Right lobe of liver (tissue), 6 donors: Measurements from ENCODE around the gene CCDC38. TPM values are rescaled to one million over a fixed set of nuclear protein-coding genes. Genes with fewer than 3 reads are reported as not detected.

Experiments
- ATAC-seq, 4 donors: fragments of 200-7000 bp; cut with Tn5 transposase; one replicate each; pipeline ENCODE4 v1.9.1; 2020; ENCODE audit warnings: mild to moderate bottlenecking in 4 of 4, moderate library complexity in 4 of 4
- DNase-seq, 3 donors: peaks; one replicate each; pipeline ENCODE4 v3.0.0-alpha.2; 2020
- H3K27ac ChIP-seq, 3 donors: fragments of 200-600 bp; one replicate each; pipeline ENCODE4 v1.8.0; 2022
- H3K27me3 ChIP-seq, 2 donors: fragments of 200-600 bp; one replicate each; pipeline ENCODE4 v1.8.0; 2022
- H3K36me3 ChIP-seq, 4 donors: fragments of 200-600 bp; sonication (generic) in 1 of 4; one replicate each; pipeline versions ENCODE4 v1.5.1 to v1.8.0; 2017 to 2022; ENCODE audit warnings: control low read depth in 1 of 4
- H3K4me1 ChIP-seq, 4 donors: fragments of 200-600 bp; sonication (generic) in 1 of 4; one replicate each; pipeline versions ENCODE4 v1.5.1 to v1.8.0; 2017 to 2022; ENCODE audit warnings: control low read depth in 1 of 4
- H3K4me3 ChIP-seq, 3 donors: fragments of 200-600 bp; one replicate each; pipeline ENCODE4 v1.8.0; 2022
- H3K9me3 ChIP-seq, 4 donors: fragments of 200-600 bp; sonication (generic) in 1 of 4; one replicate each; pipeline versions ENCODE4 v1.5.1 to v1.8.0; 2017 to 2022; ENCODE audit warnings: control low read depth in 1 of 4
- POLR2A ChIP-seq: fragments of 450-650 bp; IDR thresholded peaks from one replicate; pipeline ENCODE4 v1.6.1; 2017; ENCODE audit warnings: antibody characterized with exemption, mild to moderate bottlenecking
- WGBS: methylation state at CpG from one replicate; pipeline ENCODE4 v1.1.6; 2018; ENCODE audit warnings: low coverage, low lambda C conversion rate; ENCODE audit not compliant: insufficient coverage; ENCODE audit errors: missing lambda C conversion rate; 5-methylcytosine and 5-hydroxymethylcytosine counted together
- intact Hi-C, 2 donors: fragments of 100-400 bp; cut with DNase I; formaldehyde crosslinking; loops; one replicate each; pipeline versions ENCODE4 v1.11.2 to v1.14.1; 2022
- total RNA-seq, 6 experiments: library from RNA; depleted of rRNA in 2 of 6; stranded (reverse); fragments of >200 nt in 2 of 6; fragmentation: NEBNext Ultra II Directional in 3 of 6; extraction: Animal tissue kit (Norgen Biotek cat#: 25700) in 3 of 6; gene quantifications; one replicate each; pipeline versions ENCODE4 v1.1.0 to v1.2.4, GENCODE V29; 2016 to 2023
- TF ChIP-seq, protein P1 (sequence below), 4 donors: fragments of 200-600 bp in 3 of 4; fragments of 450-650 bp in 1 of 4; IDR thresholded peaks; one replicate each; pipeline versions ENCODE4 v1.5.1 to v1.8.0; 2016 to 2022; ENCODE audit warnings: antibody characterized with exemption in 4 of 4, mild to moderate bottlenecking in 2 of 4
- donor health status: DM: no; HTN: yes; CAD: no.
- donor health status: DM: no; HTN: no; CAD: no.
- donor health status: DM: no; HTN: no; CAD: no.
- donor health status: DM: no; HTN: yes; CAD: no.
- donor health status: DM: no; HTN: yes; CAD: no.

CCDC38 gene
- total RNA-seq, 6 experiments from 2014 or later = 0.19 to 1.8 (median 0.89) TPM

DNA sequence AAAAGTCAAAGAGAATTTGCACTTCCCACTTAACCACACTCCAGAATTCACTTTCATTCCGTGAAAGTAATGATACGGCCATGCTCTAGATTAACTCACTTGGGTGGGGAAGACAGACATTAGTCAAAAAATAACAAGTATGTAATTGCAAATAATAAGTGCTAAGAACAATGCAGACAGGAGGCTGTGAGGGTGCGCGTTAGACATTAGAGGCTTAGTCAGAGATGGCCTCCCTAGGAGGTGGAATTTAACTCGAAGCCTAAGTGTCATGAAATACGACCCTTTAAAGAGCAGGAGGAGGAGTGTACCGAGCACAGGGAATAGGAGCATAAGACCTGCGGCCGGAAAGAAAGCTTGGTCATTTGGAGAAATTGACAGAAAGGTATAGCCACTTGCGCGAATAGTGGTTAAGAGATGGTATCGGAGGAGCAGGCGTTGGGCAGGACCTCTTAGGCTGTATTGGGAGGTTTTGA, 83.0 kb downstream of the CCDC38 start:
- Histone ChIP-seq H3K4me3 (peak overlapping the region; percentile 56 to 88 (median 77)), H3K27me3 (no peaks in the 10 kb centered on the region), H3K9me3 (no peaks in the 10 kb centered on the region), H3K27ac (peak overlapping the region; percentile 59 to 76 (median 75)), H3K36me3 (peaks cover 0 to 11% (median under 1%) of the 10 kb centered on the region in 4 donors), H3K4me1 (peaks cover 0 to 24% (median 5%) of the 10 kb centered on the region in 4 donors)
- intact Hi-C loops = no loop called here
- TF ChIP-seq POLR2A = no peak
- TF ChIP-seq, protein P1, sequence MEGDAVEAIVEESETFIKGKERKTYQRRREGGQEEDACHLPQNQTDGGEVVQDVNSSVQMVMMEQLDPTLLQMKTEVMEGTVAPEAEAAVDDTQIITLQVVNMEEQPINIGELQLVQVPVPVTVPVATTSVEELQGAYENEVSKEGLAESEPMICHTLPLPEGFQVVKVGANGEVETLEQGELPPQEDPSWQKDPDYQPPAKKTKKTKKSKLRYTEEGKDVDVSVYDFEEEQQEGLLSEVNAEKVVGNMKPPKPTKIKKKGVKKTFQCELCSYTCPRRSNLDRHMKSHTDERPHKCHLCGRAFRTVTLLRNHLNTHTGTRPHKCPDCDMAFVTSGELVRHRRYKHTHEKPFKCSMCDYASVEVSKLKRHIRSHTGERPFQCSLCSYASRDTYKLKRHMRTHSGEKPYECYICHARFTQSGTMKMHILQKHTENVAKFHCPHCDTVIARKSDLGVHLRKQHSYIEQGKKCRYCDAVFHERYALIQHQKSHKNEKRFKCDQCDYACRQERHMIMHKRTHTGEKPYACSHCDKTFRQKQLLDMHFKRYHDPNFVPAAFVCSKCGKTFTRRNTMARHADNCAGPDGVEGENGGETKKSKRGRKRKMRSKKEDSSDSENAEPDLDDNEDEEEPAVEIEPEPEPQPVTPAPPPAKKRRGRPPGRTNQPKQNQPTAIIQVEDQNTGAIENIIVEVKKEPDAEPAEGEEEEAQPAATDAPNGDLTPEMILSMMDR (IDR thresholded peaks at IDR 0.05) = no peak
- under 1% methylated on average over 13 of the region's 13 CpGs for WGBS
- ATAC-seq (peak in 3 of 4 donors; percentile 5 to 17 (median 9)), DNase-seq (no peak)

DNA sequence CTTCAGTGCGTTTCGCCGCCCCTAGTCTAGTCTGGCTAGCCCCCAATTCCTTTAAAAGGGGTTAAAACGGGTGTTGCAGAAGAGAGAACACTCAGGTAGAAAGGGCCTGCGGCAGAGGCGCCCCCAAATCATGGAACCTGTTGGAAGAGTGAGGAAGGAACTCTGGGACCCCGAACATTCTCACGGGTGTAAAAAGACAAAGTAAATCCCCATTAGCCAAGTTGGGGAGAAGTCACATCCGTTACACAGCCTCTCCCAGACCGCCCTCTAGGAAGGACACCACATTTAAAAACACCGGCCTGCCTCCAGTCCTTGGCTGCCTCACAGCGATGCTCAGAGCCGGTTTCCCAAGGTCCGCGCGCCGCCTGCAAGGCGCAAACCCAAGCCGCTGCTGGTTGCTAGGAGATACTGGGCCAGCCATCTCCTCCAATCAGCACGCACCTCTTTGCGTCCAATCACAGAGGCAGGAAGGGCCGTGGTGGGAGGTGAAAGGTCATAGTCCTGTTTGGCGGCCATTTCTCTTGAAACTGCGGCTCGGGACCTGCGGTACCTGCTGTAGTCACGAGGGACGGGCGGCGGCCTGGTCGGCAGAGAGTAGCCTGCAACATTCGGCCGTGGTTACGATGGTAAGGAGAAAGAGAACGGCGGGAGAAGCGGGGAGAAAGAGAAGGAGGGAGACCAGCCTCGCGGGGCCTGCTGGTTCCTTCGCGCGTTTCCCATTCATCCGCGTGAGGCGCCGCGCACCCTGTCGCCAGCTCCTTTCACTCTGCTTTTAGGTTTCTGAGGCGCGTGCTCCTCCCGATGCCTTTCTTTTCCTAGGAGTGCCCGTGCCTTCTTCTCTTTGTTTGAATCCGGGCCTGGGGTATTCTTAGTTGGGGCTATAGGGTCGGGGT, 83.7 kb downstream of the CCDC38 start, which contains the start of gene SNRPF:
Gene SNRPF, plus strand, starts transcription at position 502 of the 893 bp plus-strand sequence. Its CDS starts 122 bp downstream, at position 624.
- ATAC-seq = peak; percentile 97 to 99 (median 98)
- H3K4me3 ChIP-seq = peak within 1 kb of the TSS; percentile 56 to 88 (median 77)

DNA sequence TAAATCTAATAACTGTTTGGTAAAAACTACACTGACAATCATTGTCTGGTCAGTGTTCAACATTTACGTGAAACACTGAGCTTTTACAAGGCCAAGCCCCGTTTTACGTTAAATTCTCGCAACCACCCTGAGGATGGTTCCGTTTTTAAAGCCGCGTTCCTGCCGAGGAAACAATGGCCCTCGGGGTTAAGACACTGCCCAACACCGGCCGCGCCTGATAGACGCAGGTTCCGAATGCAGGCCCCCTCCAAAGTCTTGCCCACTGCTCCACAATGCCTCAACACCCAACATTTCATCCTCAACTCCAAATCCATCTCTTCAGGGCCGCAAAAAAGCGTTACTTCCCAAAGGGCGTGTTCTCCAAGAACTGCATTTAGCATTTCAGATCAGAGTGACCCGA, 84.6 kb downstream of the CCDC38 start:
- DNase-seq (no peak), ATAC-seq (no peak)
- Histone ChIP-seq H3K36me3 (peaks cover 0 to 11% (median under 1%) of the 10 kb centered on the region in 4 donors), H3K27me3 (no peaks in the 10 kb centered on the region), H3K4me1 (peaks cover 0 to 15% (median 5%) of the 10 kb centered on the region in 4 donors), H3K9me3 (no peaks in the 10 kb centered on the region), H3K4me3 (no peak overlapping the region), H3K27ac (no peak overlapping the region)
- intact Hi-C loops = no loop called here
- no peak for TF ChIP-seq POLR2A
- TF ChIP-seq, protein P1 (IDR thresholded peaks at IDR 0.05) = no peak
- 45% methylated on average over 18 of the region's 18 CpGs for WGBS

More for the DNA sequence above, 83.7 kb downstream of the CCDC38 start, which contains the start of gene SNRPF:
- Histone ChIP-seq H3K36me3 (peaks cover 0 to 11% (median under 1%) of the 10 kb centered on the region in 4 donors), H3K27ac (peak within 1 kb of the TSS; percentile 59 to 76 (median 75)), H3K9me3 (no peaks in the 10 kb centered on the region), H3K4me1 (peaks cover 0 to 22% (median 5%) of the 10 kb centered on the region in 4 donors), H3K27me3 (no peaks in the 10 kb centered on the region)
- under 1% methylated on average over 39 of the region's 54 CpGs for WGBS
- TF ChIP-seq, protein P1 (IDR thresholded peaks at IDR 0.05) = peak in 2 of 4 donors; percentile 11 to 18
- TF ChIP-seq POLR2A = peak; percentile 56
- DNase-seq = peak; percentile 91 to 95 (median 94)
- intact Hi-C loops = no loop called here

DNA sequence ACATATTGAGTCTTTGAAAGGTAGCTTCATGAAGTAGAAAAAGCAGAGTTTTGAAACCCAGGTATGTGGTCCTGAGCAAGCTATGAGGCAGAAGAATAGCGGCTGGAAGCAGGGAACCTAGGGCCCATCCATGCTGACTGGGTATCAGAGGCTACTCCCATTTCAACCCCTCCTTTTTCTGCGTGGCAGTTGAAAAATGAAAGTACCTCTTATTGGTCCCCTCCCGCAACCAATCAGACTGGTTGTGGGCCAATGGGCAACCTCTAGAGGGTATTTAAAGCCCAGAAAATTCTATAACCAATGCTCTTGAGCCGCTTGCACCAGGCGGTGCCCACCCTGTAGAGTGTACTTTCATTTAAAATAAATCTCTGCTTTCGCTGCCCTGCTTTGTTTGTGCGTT, 85.3 kb downstream of the CCDC38 start:
- intact Hi-C loops = no loop called here
- H3K27me3 ChIP-seq = no peaks in the 10 kb centered on the region
- H3K27ac ChIP-seq = no peak overlapping the region
- 86% methylated on average over 5 of the region's 7 CpGs for WGBS
- no peak for TF ChIP-seq POLR2A
- TF ChIP-seq, protein P1 (IDR thresholded peaks at IDR 0.05) = no peak
- H3K36me3 ChIP-seq = peaks cover 0 to 7% (median 0%) of the 10 kb centered on the region in 4 donors
- H3K9me3 ChIP-seq = no peaks in the 10 kb centered on the region
- ATAC-seq = no peak
- H3K4me3 ChIP-seq = no peak overlapping the region
- peaks cover 0 to 15% (median 5%) of the 10 kb centered on the region in 4 donors for H3K4me1 ChIP-seq
- DNase-seq = no peak
